Common myeloid progenitor, CD34-positive (primary cell): ENCODE measurements around the gene C1QC.

ENCODE experiments used
- CTCF ChIA-PET: fragments of 350-600 bp; sonication (Branson Sonifier 250); formaldehyde crosslinking; loops from one replicate; lab custom pipeline; 2021; ENCODE audit warnings: antibody characterized with exemption; lab: Charles Lee
- POLR2A ChIA-PET: fragments of 350-600 bp; sonication (Branson Sonifier 250); formaldehyde crosslinking; loops from one replicate; lab custom pipeline; 2021; ENCODE audit warnings: antibody characterized with exemption; lab: Charles Lee
- DNase-seq, 3 donors: peaks; one replicate each; pipeline versions ENCODE4 v3.0.0 to v3.0.0-alpha.2; 2013
- H3K27ac ChIP-seq, 2 experiments: 1 replicate in 1 of 2; 2 replicates in 1 of 2; pipeline ENCODE4 v1.7.0; 2013; ENCODE audit warnings: inconsistent platforms in 2 of 2, low read length in 2 of 2, mild to moderate bottlenecking in 2 of 2, low read depth in 1 of 2, moderate library complexity in 1 of 2; ENCODE audit not compliant: severe bottlenecking in 2 of 2, insufficient read depth in 1 of 2, poor library complexity in 1 of 2
- H3K27me3 ChIP-seq, 5 experiments: replicated peaks in 2 of 5; 1 replicate in 3 of 5; 2 replicates in 2 of 5; pipeline versions ENCODE4 v1.6.1 to v1.7.0; 2013; ENCODE audit warnings: low read length in 4 of 5, mild to moderate bottlenecking in 2 of 5, moderate library complexity in 2 of 5, inconsistent platforms in 1 of 5; ENCODE audit not compliant: insufficient read depth in 5 of 5, control insufficient read depth in 4 of 5
- H3K36me3 ChIP-seq, 4 experiments: 1 replicate in 2 of 4; 2 replicates in 2 of 4; pipeline versions ENCODE4 v1.6.1 to v1.7.0; 2013; ENCODE audit warnings: low read length in 3 of 4, control low read depth in 1 of 4, mild to moderate bottlenecking in 1 of 4; ENCODE audit not compliant: control insufficient read depth in 4 of 4, insufficient read depth in 4 of 4
- H3K4me1 ChIP-seq, 4 experiments: 1 replicate in 3 of 4; 2 replicates in 1 of 4; pipeline versions ENCODE4 v1.6.1 to v1.7.1; 2013; ENCODE audit warnings: low read length in 3 of 4, mild to moderate bottlenecking in 3 of 4, control low read depth in 1 of 4, inconsistent platforms in 1 of 4, moderate library complexity in 1 of 4; ENCODE audit not compliant: control insufficient read depth in 4 of 4, insufficient read depth in 4 of 4; ENCODE audit errors: control extremely low read depth in 1 of 4
- H3K4me3 ChIP-seq, 7 experiments: 1 replicate in 4 of 7; 2 replicates in 3 of 7; pipeline versions ENCODE4 v1.5.1 to v1.7.0; 2013; ENCODE audit warnings: mild to moderate bottlenecking in 7 of 7, low read length in 6 of 7, moderate library complexity in 6 of 7, inconsistent platforms in 2 of 7, low read depth in 2 of 7, control low read depth in 1 of 7; ENCODE audit not compliant: insufficient read depth in 4 of 7, control insufficient read depth in 1 of 7; ENCODE audit errors: extremely low read depth in 1 of 7
- H3K9me3 ChIP-seq, 5 experiments: 1 replicate in 4 of 5; 2 replicates in 1 of 5; pipeline versions ENCODE4 v1.6.1 to v1.7.1; 2013; ENCODE audit warnings: low read length in 4 of 5, mild to moderate bottlenecking in 2 of 5, inconsistent platforms in 1 of 5, low read depth in 1 of 5, moderate library complexity in 1 of 5; ENCODE audit not compliant: control insufficient read depth in 4 of 5, insufficient read depth in 2 of 5; ENCODE audit errors: control extremely low read depth in 1 of 5
- WGBS: methylation state at CpG from one replicate; pipeline ENCODE4 v1.1.5; 2013; ENCODE audit not compliant: insufficient coverage; 5-methylcytosine and 5-hydroxymethylcytosine counted together

The C1QC gene

DNA sequence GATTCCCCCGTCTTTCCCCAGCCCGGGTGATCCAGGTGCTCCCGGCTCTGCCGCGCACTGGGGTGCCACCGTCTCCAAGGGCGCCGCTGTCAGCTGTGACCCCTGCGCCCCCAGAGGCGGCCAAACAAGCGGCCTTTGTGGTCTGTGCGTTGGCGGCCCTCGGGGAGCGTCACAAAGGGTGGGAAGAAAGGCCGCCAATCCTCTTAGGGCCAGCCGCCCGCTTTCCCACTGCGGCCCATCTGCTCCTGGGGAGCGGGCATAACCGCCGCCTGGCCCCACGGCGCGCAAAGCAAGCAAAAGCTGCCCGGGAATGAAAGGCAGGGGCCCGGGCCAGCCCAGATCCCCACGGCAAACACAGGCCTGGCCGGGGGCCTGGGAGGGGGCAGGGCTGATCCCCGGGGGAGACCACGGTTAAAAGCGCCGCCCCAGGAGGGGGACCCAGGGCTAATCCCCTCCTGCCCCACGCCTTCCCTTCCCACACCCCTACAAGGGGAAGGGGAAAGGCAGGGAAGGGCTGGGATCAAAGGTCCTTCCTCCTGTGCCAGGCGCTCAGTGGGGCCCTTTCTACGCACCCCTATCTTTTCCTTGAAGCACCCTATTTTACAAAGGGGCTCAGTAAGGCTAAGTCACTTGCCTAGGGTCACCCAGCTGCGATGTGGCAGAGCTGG, 33.6 kb downstream of the C1QC start:
- H3K4me1 ChIP-seq, result no peaks in the 10 kb centered on the region
- H3K27ac ChIP-seq, result no peak overlapping the region
- ChIA-PET CTCF (no interaction called here), POLR2A (no interaction called here)
- DNase-seq, result no peak
- H3K4me3 ChIP-seq, result no peak overlapping the region
- WGBS, result 76% methylated on average over 17 of the region's 37 CpGs
- H3K27me3 ChIP-seq, result peaks cover 0 to 43% (median 9%) of the 10 kb centered on the region in 5 experiments
- H3K9me3 ChIP-seq, result no peaks in the 10 kb centered on the region
- no peaks in the 10 kb centered on the region for H3K36me3 ChIP-seq

DNA sequence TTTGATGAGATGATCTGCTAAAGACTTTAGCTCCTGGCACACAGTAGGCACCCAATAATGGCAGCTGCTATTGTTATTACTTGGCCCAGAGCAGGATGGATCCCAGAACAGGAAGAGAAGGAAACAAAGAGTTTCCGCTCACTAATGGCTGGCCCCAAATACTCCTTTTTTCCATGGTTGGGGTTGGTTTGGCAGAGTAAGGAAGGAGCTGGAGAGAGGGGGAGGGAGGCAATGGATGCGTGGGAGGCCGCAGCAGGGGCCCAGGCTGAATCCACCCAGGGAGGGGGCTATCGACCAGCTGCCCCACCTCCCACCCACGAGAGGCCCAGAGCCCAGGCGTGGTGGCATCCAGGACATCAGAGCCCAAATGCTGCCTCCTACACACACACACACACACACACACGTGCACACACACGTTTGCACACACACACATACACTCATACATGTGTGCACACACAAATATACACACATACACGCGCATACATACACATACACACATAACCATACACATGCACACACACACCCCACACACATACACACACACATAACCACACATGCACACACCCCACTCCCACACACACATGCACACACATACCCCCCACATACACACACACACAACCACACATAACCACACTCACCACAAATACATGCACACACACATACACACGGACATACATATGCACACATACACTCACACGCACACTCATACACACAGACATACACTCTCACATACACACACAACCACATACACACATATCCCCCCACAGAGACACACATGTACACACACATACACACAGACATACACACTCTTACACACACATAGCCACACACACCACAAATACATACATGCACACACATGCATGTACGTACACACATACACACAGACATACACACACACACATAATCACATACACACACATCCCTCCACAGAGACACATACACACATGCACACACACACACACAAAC, 34.8 kb downstream of the C1QC start:
- POLR2A ChIA-PET, result interaction anchor here (0.6 kb wide), 1 partner anchor 530 kb away, joined by 4 read pairs; no protein-coding TSS in a partner anchor
- H3K4me1 ChIP-seq, result no peaks in the 10 kb centered on the region
- no peaks in the 10 kb centered on the region for H3K9me3 ChIP-seq
- H3K27ac ChIP-seq, result no peak overlapping the region
- no peak for DNase-seq
- WGBS, result 93% methylated on average over 6 of the region's 13 CpGs
- no peak overlapping the region for H3K4me3 ChIP-seq
- H3K27me3 ChIP-seq, result peaks cover 0 to 31% (median 4%) of the 10 kb centered on the region in 5 experiments
- no peaks in the 10 kb centered on the region for H3K36me3 ChIP-seq
- CTCF ChIA-PET, result no interaction called here

DNA sequence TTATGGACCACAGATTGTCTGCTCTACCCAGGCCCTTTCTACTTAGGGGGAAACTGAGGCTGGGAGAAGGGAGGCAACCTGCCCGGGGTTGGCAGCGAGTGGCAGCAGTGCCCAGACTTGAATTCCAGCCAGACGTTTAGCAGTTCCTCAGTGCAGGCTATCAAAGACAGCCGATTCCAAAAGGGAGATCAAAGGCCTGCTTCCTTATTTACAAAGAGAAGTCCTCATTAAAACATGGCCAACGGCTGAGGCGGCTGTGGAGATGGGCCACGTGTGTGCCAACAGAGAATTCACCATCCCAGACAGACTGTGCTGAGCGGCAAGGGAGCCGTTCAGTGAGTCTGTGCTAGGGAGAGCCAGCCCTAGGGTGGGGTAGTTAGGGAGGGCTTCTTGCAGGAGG, 37.3 kb downstream of the C1QC start:
- CTCF ChIA-PET, result no interaction called here
- Histone ChIP-seq H3K36me3 (no peaks in the 10 kb centered on the region), H3K4me3 (no peak overlapping the region), H3K27ac (no peak overlapping the region), H3K9me3 (no peaks in the 10 kb centered on the region), H3K4me1 (no peaks in the 10 kb centered on the region), H3K27me3 (peaks cover 0 to 16% (median 2%) of the 10 kb centered on the region in 5 experiments)
- POLR2A ChIA-PET, result no interaction called here
- 85% methylated on average over 8 of the region's 9 CpGs for WGBS
- no peak for DNase-seq

DNA sequence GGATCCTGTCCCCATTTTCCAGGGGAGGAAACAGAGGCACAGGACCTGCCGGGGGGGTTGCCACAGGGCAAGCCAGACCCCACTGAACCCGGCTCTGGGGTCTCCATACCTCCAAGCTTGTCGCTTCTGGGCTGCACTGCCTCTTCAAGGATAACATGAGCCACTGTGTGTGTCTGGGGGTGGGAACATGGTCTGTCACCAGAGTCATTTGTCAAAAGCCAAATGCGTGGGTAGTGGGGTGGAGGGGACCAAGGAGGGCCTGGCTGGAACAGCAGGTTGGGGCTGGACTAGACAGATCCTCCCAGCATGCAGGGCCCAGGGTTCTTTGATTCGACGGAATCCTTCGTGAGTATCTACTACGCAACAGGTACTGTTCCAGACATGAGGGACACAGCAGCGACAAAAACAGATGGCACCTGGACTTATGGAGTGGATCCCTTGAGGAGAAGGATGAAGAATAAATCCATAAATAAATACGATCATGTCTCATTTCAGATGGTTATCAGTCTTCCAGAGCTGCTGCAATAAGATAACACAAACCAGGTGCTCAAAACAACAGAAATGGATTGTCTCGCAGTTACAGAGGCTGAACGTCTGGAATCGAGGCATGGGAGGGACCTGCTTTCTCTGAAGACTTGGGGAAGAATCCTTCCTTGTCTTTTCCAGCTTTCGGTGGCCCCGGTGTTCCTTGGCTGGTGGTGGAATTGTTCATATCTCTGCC, 38.3 kb downstream of the C1QC start:
- no peak overlapping the region for H3K4me3 ChIP-seq
- no peaks in the 10 kb centered on the region for H3K4me1 ChIP-seq
- DNase-seq, result no peak
- ChIA-PET POLR2A (no interaction called here), CTCF (no interaction called here)
- H3K27ac ChIP-seq, result no peak overlapping the region
- peaks cover 0 to 13% (median 2%) of the 10 kb centered on the region in 5 experiments for H3K27me3 ChIP-seq
- no peaks in the 10 kb centered on the region for H3K9me3 ChIP-seq
- no peaks in the 10 kb centered on the region for H3K36me3 ChIP-seq
- WGBS, result 85% methylated on average over 13 of the region's 15 CpGs

DNA sequence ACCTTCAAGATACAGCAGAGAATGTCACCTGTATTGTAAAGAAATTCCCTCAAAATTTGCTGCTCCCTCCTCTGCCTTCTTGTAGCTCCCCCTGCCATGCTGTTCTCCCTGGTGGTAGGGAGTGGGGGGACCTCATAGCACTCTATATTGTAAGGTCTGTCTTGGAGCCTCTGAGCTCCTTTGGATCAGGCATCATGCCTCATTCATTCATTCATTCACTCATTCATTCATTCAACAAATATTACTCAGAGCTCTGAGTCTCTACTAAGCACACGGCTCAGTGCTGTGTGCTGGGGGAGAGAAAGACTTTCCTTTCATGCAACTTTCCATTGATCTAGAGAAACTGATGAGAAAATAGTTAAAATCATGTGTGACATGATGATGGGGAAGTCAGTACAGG, 40.1 kb downstream of the C1QC start:
- POLR2A ChIA-PET, result no interaction called here
- 80% methylated on average over 1 of the region's 1 CpG for WGBS
- DNase-seq, result no peak
- Histone ChIP-seq H3K27ac (no peak overlapping the region), H3K36me3 (no peaks in the 10 kb centered on the region), H3K9me3 (no peaks in the 10 kb centered on the region), H3K27me3 (peaks cover 2 to 13% (median 6%) of the 10 kb centered on the region in 5 experiments), H3K4me3 (no peak overlapping the region), H3K4me1 (no peaks in the 10 kb centered on the region)
- CTCF ChIA-PET, result interaction anchor here (0.8 kb wide), 1 partner anchor 9 kb away, joined by 3 read pairs; no protein-coding TSS in a partner anchor

DNA sequence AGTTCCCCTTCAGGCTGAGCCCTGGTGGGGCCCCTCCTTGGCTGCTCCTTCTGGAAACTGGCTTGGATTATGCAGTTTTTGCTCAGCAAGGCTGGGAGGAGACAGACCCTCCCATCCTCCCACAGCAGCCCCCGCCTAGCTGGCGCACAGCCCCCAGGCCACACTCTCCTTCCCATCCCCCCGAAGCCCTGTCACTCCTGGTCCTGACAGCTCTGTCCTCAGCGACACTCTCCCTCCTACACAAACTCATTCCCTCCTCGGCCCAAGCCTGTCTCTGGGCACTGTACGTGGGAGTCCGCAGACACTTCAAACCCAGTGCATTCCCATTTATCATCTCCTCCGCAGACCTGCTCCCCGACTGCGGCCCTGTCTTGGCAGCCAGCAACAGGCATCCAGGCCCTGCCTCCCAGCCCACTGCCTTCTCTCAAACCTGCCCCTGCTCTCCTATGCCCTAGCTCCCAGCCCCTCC, 42.2 kb downstream of the C1QC start:
- H3K4me3 ChIP-seq, result no peak overlapping the region
- ChIA-PET CTCF (interaction anchor here (1.8 kb wide), 1 partner anchor 18 kb away, joined by 5 read pairs; no protein-coding TSS in a partner anchor), POLR2A (no interaction called here)
- H3K4me1 ChIP-seq, result no peaks in the 10 kb centered on the region
- no peak overlapping the region for H3K27ac ChIP-seq
- no peaks in the 10 kb centered on the region for H3K36me3 ChIP-seq
- 92% methylated on average over 9 of the region's 10 CpGs for WGBS
- H3K27me3 ChIP-seq, result peaks cover 2 to 13% (median 6%) of the 10 kb centered on the region in 5 experiments
- DNase-seq, result no peak
- no peaks in the 10 kb centered on the region for H3K9me3 ChIP-seq
